Measurements from ENCODE around the gene MAPK14.
"Not testable (repeated sequence)": the region's sequence is repeated elsewhere in the genome, so short reads cannot be mapped to it uniquely, and the experiment has no call there.

MAPK14 gene

GRCh38 chr6:36068586-36068985 is 41.0 kb downstream of the MAPK14 start:
- no peak for DNase-seq (ENCODE audit: low read depth in 2 of 2)

- no peak for DNase-seq (ENCODE audit: low read depth in 2 of 2)
These were observed 42.0 kb downstream of the MAPK14 start for GRCh38 chr6:36069573-36069972.

GRCh38 chr6:36070252-36070651 is 42.6 kb downstream of the MAPK14 start:
- no peak for DNase-seq (ENCODE audit: low read depth in 2 of 2)

DNA sequence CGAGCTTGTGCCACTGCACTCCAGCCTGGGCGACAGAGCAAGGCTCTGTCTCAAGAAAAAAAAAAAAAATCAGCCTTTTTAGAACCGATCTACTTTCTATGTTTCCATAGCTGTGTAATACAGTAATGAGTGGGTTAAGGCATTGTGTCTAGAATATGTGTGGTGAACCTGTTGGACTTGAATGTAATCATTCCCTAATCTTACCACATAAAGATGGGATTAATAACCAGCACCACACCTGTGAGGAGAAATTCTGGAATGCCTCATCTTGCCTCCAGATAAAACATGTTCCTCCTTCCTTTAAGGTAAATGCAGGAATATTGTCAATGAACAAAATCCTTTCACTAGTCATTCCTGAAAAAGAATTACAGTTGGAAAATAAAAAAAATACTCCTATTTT is 43.7 kb downstream of the MAPK14 start:
- DNase-seq (ENCODE audit: low read depth in 2 of 2): no peak

DNA sequence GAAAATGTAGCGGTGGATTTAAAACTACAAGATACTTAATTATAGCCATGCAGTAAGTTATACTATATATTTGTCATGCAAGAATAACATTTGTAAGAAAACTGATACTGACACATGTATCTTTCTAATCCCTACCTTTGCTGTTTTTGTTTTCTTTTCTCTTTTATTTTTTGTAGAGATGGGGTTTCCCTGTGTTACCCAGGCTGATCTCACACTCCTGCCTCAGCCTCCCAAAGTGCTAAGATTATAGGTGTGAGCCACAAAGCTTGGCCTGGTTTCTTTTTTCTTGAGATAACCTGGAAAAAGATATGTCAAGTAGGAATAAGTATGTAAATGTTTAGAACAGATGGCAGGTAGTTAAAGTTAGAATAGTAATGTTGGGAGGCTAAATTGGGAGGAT is 44.1 kb downstream of the MAPK14 start:
- DNase-seq (ENCODE audit: low read depth in 2 of 2): no peak

GRCh38 chr6:36072681-36073080 is 45.1 kb downstream of the MAPK14 start:
- no peak for DNase-seq (ENCODE audit: low read depth in 2 of 2)

GRCh38 chr6:36073587-36073986 is 46.0 kb downstream of the MAPK14 start:
- DNase-seq (ENCODE audit: low read depth in 2 of 2): no peak

- DNase-seq (ENCODE audit: low read depth in 2 of 2): no peak
These were observed 48.0 kb downstream of the MAPK14 start for GRCh38 chr6:36075656-36076055.

DNA sequence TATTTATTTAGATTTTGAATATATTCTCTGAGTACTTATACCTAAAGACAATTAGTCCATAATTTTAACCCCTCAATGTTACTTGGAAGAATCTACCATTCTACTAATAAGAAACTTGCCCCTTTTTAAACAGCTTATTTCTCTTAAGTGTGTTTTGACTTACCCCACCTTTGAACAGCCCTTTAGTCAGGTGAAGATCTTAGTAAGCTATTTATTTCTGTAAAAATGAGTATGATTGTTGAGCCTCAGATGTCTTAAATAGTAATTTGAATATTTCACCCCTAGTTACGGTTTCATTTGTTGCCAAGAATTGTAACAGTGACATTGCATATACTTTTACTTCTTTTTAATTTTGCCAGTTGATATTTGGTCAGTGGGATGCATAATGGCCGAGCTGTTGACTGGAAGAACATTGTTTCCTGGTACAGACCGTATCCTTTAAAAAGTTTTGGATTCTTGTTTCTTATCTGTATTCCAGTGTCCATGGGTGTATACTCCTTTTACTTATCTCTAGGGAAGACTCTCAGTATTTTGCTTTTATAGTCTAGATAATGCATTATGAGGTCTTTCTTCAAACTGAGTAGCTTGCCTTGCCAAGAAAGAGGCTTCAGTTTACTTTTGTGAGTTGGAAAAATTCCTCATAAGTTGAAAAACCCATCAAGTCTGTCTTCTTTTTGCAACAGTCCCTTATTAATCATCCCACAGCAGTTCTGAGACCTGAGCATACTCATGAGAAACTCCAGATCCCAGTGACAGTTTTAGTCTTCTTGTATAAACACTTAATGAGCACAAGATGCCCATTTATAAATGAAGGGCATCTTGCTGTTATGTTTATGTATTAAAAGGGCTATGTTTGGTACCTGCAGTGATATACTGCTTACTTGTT is 48.8 kb downstream of the MAPK14 start:
- no peak for DNase-seq (ENCODE audit: low read depth in 2 of 2)

DNA sequence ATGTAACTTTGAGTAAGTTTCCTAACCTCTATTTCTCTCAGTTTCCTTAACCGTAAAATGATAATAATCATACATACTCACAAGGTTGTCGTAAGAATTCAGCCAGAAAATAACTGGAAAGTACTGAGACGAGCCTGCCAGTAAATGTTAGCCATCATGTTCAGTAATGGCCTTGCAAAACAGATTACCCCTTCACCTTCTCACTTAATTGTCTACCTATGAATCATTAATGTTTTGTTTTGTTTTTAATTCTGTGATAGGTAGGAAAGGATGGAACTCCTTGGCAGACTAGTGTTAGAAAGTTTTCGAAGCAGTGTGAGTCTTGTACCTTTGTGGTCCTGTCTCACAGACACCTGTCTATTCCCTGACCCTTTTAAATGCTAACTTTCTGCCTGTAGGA is 50.6 kb downstream of the MAPK14 start:
- DNase-seq (ENCODE audit: low read depth in 2 of 2): no peak

DNA sequence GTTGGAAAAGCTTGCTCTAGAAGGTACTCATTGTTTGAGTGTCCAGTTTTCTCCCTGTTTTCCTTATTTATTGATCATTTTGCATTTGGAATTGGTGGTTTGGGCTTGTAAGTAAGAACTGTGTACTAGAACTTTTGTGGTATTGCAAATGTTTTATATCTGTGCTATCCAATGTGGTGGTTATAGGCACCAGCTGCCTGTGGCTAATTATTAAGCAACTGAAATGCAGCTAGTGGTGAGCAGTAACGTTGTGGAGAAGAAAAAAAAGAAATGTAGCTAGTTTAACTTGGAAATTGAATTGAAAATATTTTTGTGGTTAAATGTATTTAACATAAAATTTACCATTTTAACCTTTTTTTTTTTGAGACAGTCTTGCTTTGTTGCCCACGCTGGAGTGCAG is 52.0 kb downstream of the MAPK14 start:
- no peak for DNase-seq (ENCODE audit: low read depth in 2 of 2)

GRCh38 chr6:36082318-36082717 is 54.7 kb downstream of the MAPK14 start:
- DNase-seq (ENCODE audit: low read depth in 2 of 2): no peak

DNA sequence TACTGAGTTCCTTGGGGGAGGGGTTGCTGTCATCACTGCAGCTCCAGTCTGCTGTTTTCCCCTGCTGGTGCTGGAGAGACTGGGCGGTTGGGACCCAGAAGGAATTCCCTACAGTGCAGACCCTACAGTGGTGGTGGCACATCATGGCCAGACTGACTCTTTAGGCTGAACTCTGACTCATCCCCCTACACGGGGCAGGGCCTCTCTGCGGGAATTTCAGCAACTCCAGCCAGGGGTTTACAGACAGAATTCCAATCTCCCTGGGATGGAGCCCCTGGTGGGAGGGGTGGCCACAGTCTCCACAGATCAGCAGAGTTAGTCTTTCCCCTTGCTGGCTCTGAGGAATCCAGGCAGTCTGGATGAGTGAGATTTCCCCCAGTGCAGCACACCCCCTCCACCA is 55.8 kb downstream of the MAPK14 start:
- DNase-seq (ENCODE audit: low read depth in 2 of 2): no peak

- DNase-seq (ENCODE audit: low read depth in 2 of 2): not testable (repeated sequence)
These were observed 60.6 kb downstream of the MAPK14 start for GRCh38 chr6:36088204-36088603.

- no peak for DNase-seq (ENCODE audit: low read depth in 2 of 2)
These were observed 61.4 kb downstream of the MAPK14 start for GRCh38 chr6:36089048-36089447.

DNA sequence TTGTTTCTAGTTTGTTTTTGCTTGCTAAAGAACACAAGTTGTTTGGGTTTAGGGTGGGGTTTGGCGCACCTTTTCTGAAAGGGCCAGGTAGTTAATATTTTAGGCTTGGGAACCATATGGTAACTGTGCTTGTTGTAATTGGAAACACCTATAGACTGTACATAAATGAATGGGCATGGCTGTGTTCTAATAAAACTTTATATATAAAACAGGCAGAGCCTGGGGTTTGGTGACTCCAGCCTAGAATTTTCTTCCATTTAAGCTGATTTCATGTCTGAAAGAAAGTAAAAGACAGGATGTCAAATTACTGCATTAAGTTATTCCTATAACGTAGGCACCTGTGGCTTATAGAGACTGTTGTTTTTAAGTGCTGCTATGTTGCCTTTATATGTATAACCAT is 66.6 kb downstream of the MAPK14 start:
- DNase-seq (ENCODE audit: low read depth in 2 of 2): no peak

DNA sequence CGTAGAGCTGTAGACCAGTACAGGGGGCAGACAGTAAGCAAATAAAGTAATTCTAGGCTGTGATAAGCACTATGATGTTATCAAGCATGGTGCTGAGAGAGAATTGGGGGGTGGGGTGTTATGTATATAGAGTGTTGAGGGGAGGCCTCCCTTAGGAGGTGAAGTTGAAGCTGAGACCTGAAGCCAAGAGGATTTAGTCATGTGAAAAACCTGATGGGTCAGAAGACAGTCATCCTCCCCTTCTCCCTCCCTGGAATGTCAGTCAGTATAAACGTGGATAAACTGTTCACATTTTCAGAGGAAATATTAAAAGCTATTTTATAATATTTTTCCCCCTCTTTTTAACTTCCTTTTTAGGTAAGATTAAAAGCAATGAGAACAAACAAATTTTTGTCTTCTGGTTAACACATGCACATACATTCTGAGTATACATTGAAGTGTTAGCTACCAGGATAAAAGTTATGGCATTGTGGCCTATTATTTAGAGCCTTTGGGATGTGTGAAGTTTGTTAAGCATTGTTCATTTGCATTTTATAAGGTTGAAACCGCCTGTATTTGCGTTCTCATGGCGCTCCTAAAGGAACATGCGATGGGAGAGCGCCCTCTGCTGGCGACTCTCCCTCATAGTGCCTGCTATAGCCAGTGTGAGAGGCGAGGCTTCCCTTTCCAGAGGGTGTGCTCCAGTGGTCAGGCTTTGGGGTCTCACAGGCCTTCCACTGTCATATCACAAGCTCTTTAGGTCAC is 67.3 kb downstream of the MAPK14 start:
- DNase-seq (ENCODE audit: low read depth in 2 of 2): peak; percentile 66 to 75

- DNase-seq (ENCODE audit: low read depth in 2 of 2): no peak
These were observed 68.1 kb downstream of the MAPK14 start for GRCh38 chr6:36095497-36096391.

GRCh38 chr6:36098253-36098919 is 70.8 kb downstream of the MAPK14 start:
- DNase-seq (ENCODE audit: low read depth in 2 of 2): no peak

- DNase-seq (ENCODE audit: low read depth in 2 of 2): no peak
These were observed 71.5 kb downstream of the MAPK14 start for GRCh38 chr6:36098920-36099647.
